ENCODE data around the gene HYKK.
"Not testable (repeated sequence)": the region's sequence is repeated elsewhere in the genome, so short reads cannot be mapped to it uniquely, and the experiment has no call there.

Gene HYKK

GRCh38 chr15:78540141-78540870 is 32.9 kb downstream of the HYKK start, which contains the start of gene PSMA4:
PSMA4 (plus strand) TSS chr15:78540444; CDS start chr15:78541928, 1,484 bp downstream.
- peak; percentile 93 for DNase-seq

- DNase-seq, result no peak
Measured at GRCh38 chr15:78540871-78541743, 33.7 kb downstream of the HYKK start.

GRCh38 chr15:78541744-78542034 is 34.3 kb downstream of the HYKK start:
- no peak for DNase-seq

- no peak for DNase-seq
Measured at GRCh38 chr15:78542647-78543046, 35.3 kb downstream of the HYKK start.

- no peak for DNase-seq
Measured at GRCh38 chr15:78550194-78550593, 42.8 kb downstream of the HYKK start.

GRCh38 chr15:78550815-78551214 is 43.4 kb downstream of the HYKK start:
- DNase-seq, result no peak

- no peak for DNase-seq
Measured at GRCh38 chr15:78551902-78552301, 44.5 kb downstream of the HYKK start.

GRCh38 chr15:78552597-78552996 is 45.2 kb downstream of the HYKK start:
- DNase-seq, result no peak

GRCh38 chr15:78560201-78560600 is 52.8 kb downstream of the HYKK start:
- DNase-seq, result not testable (repeated sequence)

GRCh38 chr15:78561490-78561889 is 54.1 kb downstream of the HYKK start:
- DNase-seq, result no peak

- no peak for DNase-seq
Measured at GRCh38 chr15:78563092-78563491, 55.7 kb downstream of the HYKK start.

GRCh38 chr15:78564743-78565096 is 57.3 kb downstream of the HYKK start:
- DNase-seq, result no peak

- DNase-seq, result peak; percentile 34
Measured at GRCh38 chr15:78565097-78565950, 57.9 kb downstream of the HYKK start, which contains the start of gene CHRNA5. CHRNA5 (plus strand) TSS chr15:78565520; CDS start chr15:78565720, 200 bp downstream.

GRCh38 chr15:78565951-78566774 is 58.8 kb downstream of the HYKK start:
- DNase-seq, result no peak

GRCh38 chr15:78567531-78567930 is 60.2 kb downstream of the HYKK start:
- DNase-seq, result no peak

- no peak for DNase-seq
Measured at GRCh38 chr15:78570710-78571109, 63.3 kb downstream of the HYKK start.

GRCh38 chr15:78571382-78571781 is 64.0 kb downstream of the HYKK start:
- DNase-seq, result no peak

GRCh38 chr15:78573416-78573815 is 66.0 kb downstream of the HYKK start:
- DNase-seq, result no peak

GRCh38 chr15:78574944-78575343 is 67.6 kb downstream of the HYKK start:
- no peak for DNase-seq

Data from effector CD8-positive, alpha-beta T cell (primary cell).